ENCODE data around the gene BRPF3. TPM values are rescaled to one million over a fixed set of nuclear protein-coding genes. Genes with fewer than 3 reads are reported as not detected.

BRPF3 gene
- total RNA-seq, 1 experiment from 2014 or later: 43.4 TPM

- Histone ChIP-seq H4K8ac (replicated peaks; ENCODE audit: insufficient read length, low read depth, low read length) (no peak overlapping the region), H3K27ac (ENCODE audit: insufficient read length, low read depth, low read length) (no peak overlapping the region), H2BK120ac (ENCODE audit: low read depth, low read length, poor library complexity, severe bottlenecking) (no peak overlapping the region), H2AK5ac (ENCODE audit: insufficient read length, low read length) (no peak overlapping the region), H3K4me2 (ENCODE audit: insufficient read depth, insufficient read length, low read length) (no peak overlapping the region), H4K20me1 (ENCODE audit: control insufficient read depth, insufficient read depth, insufficient read length) (no peaks in the 10 kb centered on the region), H2BK12ac (ENCODE audit: insufficient read length, low read depth, low read length) (no peak overlapping the region), H4K91ac (ENCODE audit: insufficient read length, low read depth, low read length) (no peak overlapping the region), H3K14ac (ENCODE audit: insufficient read depth, low read length) (no peak overlapping the region), H2BK15ac (ENCODE audit: low read depth, low read length) (no peak overlapping the region), H4K5ac (ENCODE audit: insufficient read length, low read depth, low read length) (no peak overlapping the region), H2AFZ (ENCODE audit: low read length) (no peak overlapping the region), H3K79me1 (ENCODE audit: insufficient read depth, low read depth, low read length, poor library complexity, severe bottlenecking) (no peaks in the 10 kb centered on the region), H3K4me1 (ENCODE audit: insufficient read depth, low read length) (no peaks in the 10 kb centered on the region), H3K18ac (ENCODE audit: insufficient read length, low read depth, low read length) (no peak overlapping the region), H3K9me3 (ENCODE audit: control insufficient read depth, low read depth, low read length) (no peaks in the 10 kb centered on the region), H3K23ac (ENCODE audit: insufficient read length, low read depth, low read length) (no peak overlapping the region), H3K56ac (ENCODE audit: insufficient read length, low read depth, low read length) (no peak overlapping the region), H3K27me3 (ENCODE audit: insufficient read depth, low read length) (no peaks in the 10 kb centered on the region), H2BK5ac (ENCODE audit: insufficient read length, low read length) (no peak overlapping the region), H3K9ac (ENCODE audit: extremely low read depth, insufficient read length, low read length) (no peak overlapping the region), H2BK20ac (ENCODE audit: low read depth, low read length, poor library complexity, severe bottlenecking) (no peak overlapping the region), H3K79me2 (ENCODE audit: insufficient read depth, low read length) (no peaks in the 10 kb centered on the region), H3K23me2 (ENCODE audit: insufficient read length, low read depth, low read length, poor library complexity, severe bottlenecking) (no peaks in the 10 kb centered on the region), H3T11ph (ENCODE audit: low read length) (no peak overlapping the region), H3K4ac (ENCODE audit: low read depth, low read length) (no peak overlapping the region)
- peaks cover 2 to 7% (median 5%) of the 10 kb centered on the region in 3 experiments; a peak in 5 of 7 replicates for H3K36me3 Mint-ChIP-seq (ENCODE audit: insufficient read depth in 1 of 3, low read depth in 3 of 3)
- no peak for DNase-seq
- no peak for TF ChIP-seq CTCF (conservative IDR thresholded peaks at IDR 0.05)
- H3K4me1 Mint-ChIP-seq: peaks cover 6 to 7% of the 10 kb centered on the region in 2 experiments
- H3K9me3 Mint-ChIP-seq: peaks cover 7 to 10% of the 10 kb centered on the region in 2 experiments
- peaks cover 3% of the 10 kb centered on the region for H3K27me3 Mint-ChIP-seq (ENCODE audit: low read depth)
- H3K27ac Mint-ChIP-seq: no peak overlapping the region
- H3K4me3 Mint-ChIP-seq: no peak overlapping the region
These were observed 47.1 kb upstream of the BRPF3 start for GRCh38 chr6:36149476-36149875.

Measured in H9 (cell line).